H1 (cell line): ENCODE measurements around the gene PRKAR1B. TPM values are rescaled to one million over a fixed set of nuclear protein-coding genes. Genes with fewer than 3 reads are reported as not detected.
A peak's percentile ranks its signal among the peaks of the same experiment; 100 is the strongest.

Source experiments
- CTCF ChIA-PET: fragments of 300-600 bp; sonication (Branson Sonifier 250); formaldehyde crosslinking; loops from one replicate; lab custom pipeline; 2021; ENCODE audit not compliant: partially characterized antibody; lab: Charles Lee
- POLR2A ChIA-PET: fragments of 300-600 bp; sonication (Branson Sonifier 250); formaldehyde crosslinking; loops from one replicate; lab custom pipeline; 2021; ENCODE audit warnings: inconsistent platforms; ENCODE audit not compliant: partially characterized antibody; lab: Charles Lee
- DNase-seq, 2 experiments: peaks; one replicate each; pipeline versions ENCODE4 v3.0.0 to v3.0.0-alpha.2; 2010 to 2022; ENCODE audit warnings: low spot score in 2 of 2, low read depth in 1 of 2, mixed read lengths in 1 of 2
- FAIRE-seq: peaks from 2 replicates; lab custom pipeline; 2011; peaks lifted over from hg19 to GRCh38; lab: Jason Lieb, UNC
- H2AFZ ChIP-seq: 2 replicates; pipeline ENCODE4 v1.8.1; 2012; ENCODE audit warnings: low read length, inconsistent platforms
- H2AK5ac ChIP-seq: 2 replicates; pipeline ENCODE4 v1.6.1; 2013; ENCODE audit warnings: low read depth, low read length
- H2BK120ac ChIP-seq: replicated peaks from 2 replicates; pipeline ENCODE3; 2013; ENCODE audit warnings: low read depth, low read length, inconsistent platforms
- H2BK12ac ChIP-seq: 2 replicates; pipeline ENCODE4 v1.6.1; 2013; ENCODE audit warnings: low read depth, low read length
- H2BK15ac ChIP-seq: 2 replicates; pipeline ENCODE4 v1.6.1; 2013; ENCODE audit warnings: low read length
- H2BK20ac ChIP-seq: 2 replicates; pipeline ENCODE4 v1.6.1; 2013; ENCODE audit warnings: low read length
- H2BK5ac ChIP-seq: 2 replicates; pipeline ENCODE4 v1.6.1; 2013; ENCODE audit warnings: low read depth, low read length
- H3K14ac ChIP-seq: 2 replicates; pipeline ENCODE4 v1.6.1; 2013; ENCODE audit warnings: inconsistent platforms; ENCODE audit not compliant: insufficient read length
- H3K18ac ChIP-seq: 2 replicates; pipeline ENCODE4 v1.6.1; 2013; ENCODE audit warnings: low read length; ENCODE audit errors: extremely low read depth
- H3K23ac ChIP-seq: 2 replicates; pipeline ENCODE4 v1.6.1; 2013; ENCODE audit warnings: inconsistent platforms; ENCODE audit not compliant: insufficient read length
- H3K23me2 ChIP-seq: 2 replicates; pipeline ENCODE4 v1.6.1; 2013; ENCODE audit warnings: low read depth, low read length
- H3K27ac ChIP-seq: 2 replicates; pipeline ENCODE4 v1.6.1; 2011; ENCODE audit warnings: low read depth, low read length, inconsistent platforms
- H3K27me3 ChIP-seq, 4 experiments: replicated peaks in 1 of 4; 1 replicate in 1 of 4; 2 replicates in 3 of 4; pipeline versions ENCODE4 v1.6.1 to v1.8.1; 2011 to 2013; ENCODE audit warnings: low read length in 3 of 4, mild to moderate bottlenecking in 3 of 4, inconsistent platforms in 2 of 4, mixed read lengths in 2 of 4, moderate library complexity in 1 of 4; ENCODE audit not compliant: control insufficient read depth in 3 of 4, insufficient read depth in 3 of 4; ENCODE audit errors: extremely low read depth in 1 of 4
- H3K36me3 ChIP-seq, 4 experiments: 2 replicates each; pipeline versions ENCODE4 v1.6.1 to v1.8.1; 2011 to 2013; ENCODE audit warnings: mild to moderate bottlenecking in 4 of 4, low read length in 3 of 4, moderate library complexity in 2 of 4, control low read depth in 1 of 4, inconsistent platforms in 1 of 4; ENCODE audit not compliant: insufficient read depth in 4 of 4, control insufficient read depth in 2 of 4
- H3K4ac ChIP-seq: replicated peaks from 2 replicates; pipeline ENCODE3; 2013; ENCODE audit warnings: low read length, low read depth, mixed read lengths, inconsistent platforms; ENCODE audit not compliant: insufficient read length
- H3K4me1 ChIP-seq, 4 experiments: replicated peaks in 1 of 4; 1 replicate in 1 of 4; 2 replicates in 3 of 4; pipeline versions ENCODE4 v1.6.1 to v1.8.1; 2011 to 2013; ENCODE audit warnings: low read length in 3 of 4, inconsistent platforms in 2 of 4, mixed read lengths in 1 of 4; ENCODE audit not compliant: insufficient read depth in 4 of 4, control insufficient read depth in 3 of 4
- H3K4me2 ChIP-seq, 2 experiments: 2 replicates each; pipeline versions ENCODE4 v1.6.1 to v1.8.1; 2011 to 2013; ENCODE audit warnings: low read depth in 2 of 2, low read length in 2 of 2, control low read depth in 1 of 2, inconsistent platforms in 1 of 2, mild to moderate bottlenecking in 1 of 2; ENCODE audit not compliant: insufficient read depth in 1 of 2
- H3K4me3 ChIP-seq, 4 experiments: fragments of 200-600, 300-600 bp in 1 of 4; sonication (generic), shearing (Covaris generic), sonication (Bioruptor Twin) in 1 of 4; 2 replicates each; pipeline versions ENCODE4 v1.5.1 to v1.8.1; 2011 to 2016; ENCODE audit warnings: low read length in 4 of 4, low read depth in 3 of 4, control low read depth in 2 of 4, inconsistent platforms in 2 of 4, mild to moderate bottlenecking in 2 of 4, mixed read lengths in 1 of 4, moderate library complexity in 1 of 4; ENCODE audit not compliant: insufficient read depth in 2 of 4; ENCODE audit errors: extremely low read depth in 1 of 4
- H3K56ac ChIP-seq: replicated peaks from 2 replicates; pipeline ENCODE3; 2013; ENCODE audit warnings: low read depth, mild to moderate bottlenecking, mixed read lengths, low read length, inconsistent platforms; ENCODE audit not compliant: insufficient read length
- H3K79me1 ChIP-seq: 2 replicates; pipeline ENCODE4 v1.6.1; 2013; ENCODE audit warnings: low read depth, low read length, control low read depth
- H3K79me2 ChIP-seq, 2 experiments: 2 replicates each; pipeline versions ENCODE4 v1.6.1 to v1.8.1; 2012 to 2013; ENCODE audit warnings: low read length in 2 of 2, mild to moderate bottlenecking in 2 of 2, inconsistent platforms in 1 of 2; ENCODE audit not compliant: insufficient read depth in 2 of 2, control insufficient read depth in 1 of 2
- H3K9ac ChIP-seq, 4 experiments: replicated peaks in 1 of 4; 1 replicate in 1 of 4; 2 replicates in 3 of 4; pipeline versions ENCODE4 v1.6.1 to v1.8.1; 2011 to 2013; ENCODE audit warnings: low read depth in 3 of 4, low read length in 3 of 4, control low read depth in 2 of 4, mild to moderate bottlenecking in 2 of 4, moderate library complexity in 2 of 4, inconsistent platforms in 1 of 4; ENCODE audit errors: extremely low read depth in 1 of 4
- H3K9me3 ChIP-seq, 2 experiments: 2 replicates each; pipeline versions ENCODE4 v1.6.1 to v1.8.1; 2012 to 2013; ENCODE audit warnings: mild to moderate bottlenecking in 2 of 2, moderate library complexity in 2 of 2, control low read depth in 1 of 2, inconsistent platforms in 1 of 2, low read depth in 1 of 2, low read length in 1 of 2, mixed read lengths in 1 of 2; ENCODE audit not compliant: insufficient read depth in 2 of 2
- H4K20me1 ChIP-seq, 2 experiments: replicated peaks in 1 of 2; 2 replicates each; pipeline versions ENCODE3 to v1.8.1; 2011 to 2013; ENCODE audit warnings: inconsistent platforms in 2 of 2, low read length in 2 of 2, mild to moderate bottlenecking in 1 of 2; ENCODE audit not compliant: insufficient read depth in 2 of 2, control insufficient read depth in 1 of 2
- H4K5ac ChIP-seq: 2 replicates; pipeline ENCODE4 v1.6.1; 2013; ENCODE audit warnings: low read length, low read depth, mixed read lengths, inconsistent platforms; ENCODE audit not compliant: insufficient read length
- H4K8ac ChIP-seq: 2 replicates; pipeline ENCODE4 v1.8.0; 2013; ENCODE audit warnings: mild to moderate bottlenecking, moderate library complexity, low read length, inconsistent platforms; ENCODE audit not compliant: insufficient read depth; ENCODE audit errors: extremely low read depth
- H4K91ac ChIP-seq: replicated peaks from 2 replicates; pipeline ENCODE3; 2013; ENCODE audit warnings: low read length, mixed read lengths, inconsistent platforms; ENCODE audit not compliant: insufficient read length
- BCL11A ChIP-seq, 2 experiments: IDR thresholded peaks; one replicate each; pipeline ENCODE4 v1.6.1; 2011; ENCODE audit warnings: low read depth in 2 of 2, low read length in 2 of 2, mild to moderate bottlenecking in 2 of 2
- CHD1 ChIP-seq: IDR thresholded peaks from 2 replicates; pipeline ENCODE4 v1.6.1; 2012; ENCODE audit warnings: low read depth, low read length, improper control_type of control experiment
- FOSL1 ChIP-seq: IDR thresholded peaks from 2 replicates; pipeline ENCODE4 v1.6.1; 2011; ENCODE audit warnings: mild to moderate bottlenecking, low read depth, low read length, moderate library complexity; ENCODE audit not compliant: insufficient read depth
- KDM5A ChIP-seq: fragments of 200-600 bp; IDR thresholded peaks from 2 replicates; pipeline ENCODE4 v1.7.1; 2012; ENCODE audit warnings: mild to moderate bottlenecking, low read length, inconsistent platforms, mixed read lengths
- POLR2A ChIP-seq, 2 experiments: IDR thresholded peaks; 1 replicate in 1 of 2; 2 replicates in 1 of 2; pipeline ENCODE4 v1.6.1; 2011; ENCODE audit warnings: low read depth in 2 of 2, low read length in 2 of 2, mild to moderate bottlenecking in 2 of 2; ENCODE audit errors: control extremely low read depth in 1 of 2
- POU5F1 ChIP-seq: IDR thresholded peaks from 2 replicates; pipeline ENCODE4 v1.6.1; 2011; ENCODE audit warnings: low read depth, mild to moderate bottlenecking, low read length, moderate library complexity
- SP1 ChIP-seq: IDR thresholded peaks from 2 replicates; pipeline ENCODE4 v1.6.1; 2011; ENCODE audit warnings: low read depth, low read length
- SUZ12 ChIP-seq: fragments of 200-600 bp; sonication (generic); IDR thresholded peaks from 2 replicates; pipeline ENCODE4 v1.6.1; 2012; ENCODE audit warnings: mild to moderate bottlenecking, inconsistent platforms, low read length, moderate library complexity, mixed read lengths
- TAF1 ChIP-seq: IDR thresholded peaks from 2 replicates; pipeline ENCODE4 v1.6.1; 2011; ENCODE audit warnings: mild to moderate bottlenecking, low read depth, low read length
- TBP ChIP-seq: IDR thresholded peaks from 2 replicates; pipeline ENCODE4 v1.6.1; 2011; ENCODE audit warnings: low read depth, low read length, improper control_type of control experiment
- WGBS, 2 experiments: shearing (Covaris generic) in 1 of 2; methylation state at CpG; one replicate each; pipeline versions ENCODE4 v1.1.6 to v1.1.7; 2013 to 2015; ENCODE audit warnings: low lambda C conversion rate in 2 of 2, mixed read lengths in 2 of 2, inconsistent platforms in 1 of 2, low coverage in 1 of 2, missing lambda C conversion rate in 1 of 2; ENCODE audit not compliant: insufficient replicate concordance in 2 of 2, insufficient coverage in 1 of 2, insufficient read length in 1 of 2; ENCODE audit errors: extremely low coverage in 1 of 2, missing lambda C conversion rate in 1 of 2; 5-methylcytosine and 5-hydroxymethylcytosine counted together
- polyA plus RNA-seq, 7 experiments: library from polyadenylated mRNA; depleted of rRNA in 3 of 7; stranded (reverse) in 5 of 7; unstranded in 2 of 7; fragments of >200 nt in 5 of 7; fragments of 200-250 nt in 2 of 7; gene quantifications; 1 replicate in 5 of 7; 2 replicates in 1 of 7; 4 replicates in 1 of 7; pipeline versions ENCODE4 v1.2.1 to v1.2.3, GENCODE V29; 2011 to 2013; ENCODE audit warnings: missing spikeins in 2 of 7, mixed read lengths in 2 of 7
- total RNA-seq: library from RNA; stranded (reverse); fragmentation: NEBNext Ultra II Directional; extraction: Animal tissue kit (Norgen Biotek cat#: 25700); gene quantifications from 2 replicates; pipeline ENCODE4 v1.2.1, GENCODE V29; 2021
- TF ChIP-seq, protein P1 (sequence below): IDR thresholded peaks from 2 replicates; pipeline ENCODE4 v1.6.1; 2011; ENCODE audit warnings: low read length, improper control_type of control experiment

PRKAR1B gene
- total and polyA plus RNA-seq, 2 of the 8 experiments (the other 6 are each of a cell fraction or from before 2014, with no cell fraction given), result 12.3 to 55.7 TPM

DNA sequence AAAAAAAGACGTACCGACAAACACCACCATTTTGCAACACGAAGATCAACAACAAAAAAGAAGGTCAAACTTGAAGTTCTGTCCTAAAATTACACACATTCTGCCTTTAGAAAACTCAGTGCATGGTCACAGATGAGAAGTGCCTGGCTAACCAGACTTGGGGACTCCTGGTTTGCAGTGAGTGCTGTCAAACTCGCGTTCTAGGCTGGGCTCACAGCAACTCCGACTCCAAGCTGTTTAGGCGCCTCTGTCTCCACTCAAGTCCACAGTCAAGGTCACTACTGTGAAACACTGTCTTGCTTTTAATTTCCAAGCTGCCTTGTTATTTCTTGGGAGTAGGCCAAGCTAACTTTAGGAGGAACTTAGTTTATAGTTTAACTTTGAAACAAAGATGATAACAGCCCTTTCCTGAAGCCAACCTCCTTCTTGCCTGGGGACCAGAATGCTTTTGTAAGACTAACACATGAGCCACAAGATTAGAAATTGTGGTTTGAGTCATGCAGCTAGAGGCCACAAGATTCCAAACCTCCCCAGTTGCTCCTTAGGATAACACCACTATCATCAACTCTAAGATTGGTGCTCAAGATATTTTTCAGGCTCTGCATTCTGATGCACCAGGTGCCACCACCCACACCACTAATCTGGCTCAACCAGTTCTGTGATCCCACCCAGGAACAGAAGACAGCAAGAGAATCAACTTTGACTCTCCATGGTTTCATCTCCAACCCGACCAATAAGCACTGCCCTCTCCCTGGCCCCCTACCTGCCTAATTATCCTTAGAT lies 1.7 kb downstream of the PRKAR1B start:
- DNase-seq (no peak), FAIRE-seq (no peak)
- peak overlapping the region; percentile 63 for H4K91ac ChIP-seq
- peak overlapping the region in 2 of 4 experiments; percentile 57 to 74; a peak in 4 of 8 replicates for H3K4me3 ChIP-seq
- peak overlapping the region; percentile 64 to 84 for H3K4me2 ChIP-seq
- peaks cover 0 to 43% (median 17%) of the 10 kb centered on the region in 4 experiments; a peak in 7 of 8 replicates for H3K36me3 ChIP-seq
- no peak overlapping the region for H4K8ac ChIP-seq
- H2BK12ac ChIP-seq, result 0 out of 2 replicates have a peak overlapping the region, but pooled peaks have one; percentile 27
- no peak overlapping the region for H3K9ac ChIP-seq
- H3K56ac ChIP-seq, result no peak overlapping the region
- WGBS, 2 experiments, result 95% methylated on average over 7 of the region's 8 CpGs; no CpG with 5 or more reads in 1 of the 2 experiments
- H2AFZ ChIP-seq, result no peak overlapping the region
- no peak overlapping the region for H2BK20ac ChIP-seq
- no peak overlapping the region; the same call in 1 of the 2 replicates for H3K18ac ChIP-seq
- no peak overlapping the region for H3K14ac ChIP-seq
- H3K4ac ChIP-seq, result peak overlapping the region; percentile 4
- ChIA-PET CTCF (interaction anchor here (0.7 to 1.9 kb wide), 2 partner anchors 8 to 394 kb away, joined by 3 to 4 read pairs; no protein-coding TSS in a partner anchor), POLR2A (interaction anchor here (1.1 to 1.6 kb wide), 2 partner anchors 11 to 18 kb away, joined by 3 to 4 read pairs; no protein-coding TSS in a partner anchor)
- peaks cover 19% of the 10 kb centered on the region for H3K79me1 ChIP-seq
- H2BK5ac ChIP-seq, result no peak overlapping the region
- H2AK5ac ChIP-seq, result 0 out of 2 replicates have a peak overlapping the region, but pooled peaks have one; percentile 61
- H4K5ac ChIP-seq, result no peak overlapping the region
- H2BK120ac ChIP-seq, result no peak overlapping the region
- TF ChIP-seq SUZ12, result no peak
- no peak for TF ChIP-seq FOSL1
- TF ChIP-seq, protein P1, sequence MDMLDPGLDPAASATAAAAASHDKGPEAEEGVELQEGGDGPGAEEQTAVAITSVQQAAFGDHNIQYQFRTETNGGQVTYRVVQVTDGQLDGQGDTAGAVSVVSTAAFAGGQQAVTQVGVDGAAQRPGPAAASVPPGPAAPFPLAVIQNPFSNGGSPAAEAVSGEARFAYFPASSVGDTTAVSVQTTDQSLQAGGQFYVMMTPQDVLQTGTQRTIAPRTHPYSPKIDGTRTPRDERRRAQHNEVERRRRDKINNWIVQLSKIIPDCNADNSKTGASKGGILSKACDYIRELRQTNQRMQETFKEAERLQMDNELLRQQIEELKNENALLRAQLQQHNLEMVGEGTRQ, result no peak
- no peak for TF ChIP-seq BCL11A (IDR thresholded peaks at IDR 0.05; ENCODE audit: low read depth in 2 of 2, low read length in 2 of 2)
- no peak for TF ChIP-seq POU5F1
- TF ChIP-seq SP1, result no peak
- no peak for TF ChIP-seq KDM5A
- no peak for TF ChIP-seq TAF1
- no peak for TF ChIP-seq POLR2A (IDR thresholded peaks at IDR 0.05; ENCODE audit: control extremely low read depth in 1 of 2, low read depth in 2 of 2, low read length in 2 of 2)
- no peak for TF ChIP-seq CHD1
- no peak for TF ChIP-seq TBP
- peaks cover 2% of the 10 kb centered on the region in 2 experiments for H4K20me1 ChIP-seq
- H3K4me1 ChIP-seq, result peaks cover 0 to 12% (median 5%) of the 10 kb centered on the region in 4 experiments; a peak in 5 of 7 replicates
- H3K27ac ChIP-seq, result no peak overlapping the region
- H3K27me3 ChIP-seq, result no peaks in the 10 kb centered on the region
- peaks cover 25 to 31% of the 10 kb centered on the region in 2 experiments for H3K9me3 ChIP-seq
- peak overlapping the region; percentile 46; the same call in 1 of the 2 replicates for H2BK15ac ChIP-seq
- H3K79me2 ChIP-seq, result peaks cover 10 to 67% of the 10 kb centered on the region in 2 experiments
- H3K23ac ChIP-seq, result no peak overlapping the region
- peaks cover 3% of the 10 kb centered on the region; the same call in 1 of the 2 replicates for H3K23me2 ChIP-seq
